Omental fat pad (tissue), 4 donors: ENCODE data around the gene LAMC1. TPM values are rescaled to one million over a fixed set of nuclear protein-coding genes. Genes with fewer than 3 reads are reported as not detected.

Experiments
- ATAC-seq: fragments of 150-250 bp; one replicate; pipeline ENCODE4 v1.9.1; 2016; ENCODE audit warnings: mild to moderate bottlenecking, moderate library complexity; ENCODE audit not compliant: low FRiP score
- DNase-seq: peaks from one replicate; pipeline ENCODE4 v3.0.0-alpha.2; 2019; ENCODE audit warnings: low spot score
- CTCF ChIP-seq, 3 donors: fragments of 450-650 bp; IDR thresholded peaks; one replicate each; pipeline ENCODE4 v1.5.1; 2016 to 2017; ENCODE audit warnings: antibody characterized with exemption in 3 of 3, mild to moderate bottlenecking in 3 of 3, moderate library complexity in 2 of 3
- total RNA-seq, 4 donors: library from RNA; depleted of rRNA; stranded (reverse); fragments of >200 nt; gene quantifications; one replicate each; pipeline ENCODE4 v1.1.0, GENCODE V29; 2016

The LAMC1 gene
- total RNA-seq, 4 donors from 2014 or later: 377 to 829 (median 461) TPM

GRCh38 chr1:183091181-183091580, 68.0 kb downstream of the LAMC1 start:
- ATAC-seq (no peak), DNase-seq (no peak)
- TF ChIP-seq CTCF (IDR thresholded peaks at IDR 0.05): no peak

- TF ChIP-seq CTCF (IDR thresholded peaks at IDR 0.05): no peak
- no peak for ATAC-seq
- DNase-seq: no peak
Observed at GRCh38 chr1:183092350-183092749, 69.1 kb downstream of the LAMC1 start.

GRCh38 chr1:183093066-183093668, 69.9 kb downstream of the LAMC1 start:
- DNase-seq: no peak
- ATAC-seq: no peak
- no peak for TF ChIP-seq CTCF (IDR thresholded peaks at IDR 0.05)

GRCh38 chr1:183093786-183094298, 70.6 kb downstream of the LAMC1 start:
- ATAC-seq (peak; percentile 83), DNase-seq (no peak)

GRCh38 chr1:183094351-183094750, 71.1 kb downstream of the LAMC1 start:
- DNase-seq: no peak
- TF ChIP-seq CTCF (IDR thresholded peaks at IDR 0.05): no peak
- no peak for ATAC-seq

More at GRCh38 chr1:183093786-183094298, 70.6 kb downstream of the LAMC1 start:
- no peak for TF ChIP-seq CTCF (IDR thresholded peaks at IDR 0.05)

GRCh38 chr1:183096351-183096750, 73.1 kb downstream of the LAMC1 start:
- ATAC-seq (no peak), DNase-seq (no peak)
- TF ChIP-seq CTCF (IDR thresholded peaks at IDR 0.05): no peak

GRCh38 chr1:183096894-183097293, 73.7 kb downstream of the LAMC1 start:
- ATAC-seq (no peak), DNase-seq (no peak)
- TF ChIP-seq CTCF (IDR thresholded peaks at IDR 0.05): no peak
